HEK293 (cell line): ENCODE measurements around the gene PAX3.
A peak's percentile ranks its signal among the peaks of the same experiment; 100 is the strongest.

Source experiments
- AEBP2 ChIP-seq: fragments of 450-650 bp; formaldehyde crosslinking; IDR thresholded peaks from 2 replicates; pipeline ENCODE4 v1.5.1; 2016; ENCODE audit warnings: missing biosample characterization, missing genetic modification characterization, borderline replicate concordance
- BCL11B ChIP-seq: fragments of 450-650 bp; formaldehyde crosslinking; IDR thresholded peaks from 2 replicates; pipeline ENCODE4 v1.5.1; 2016; ENCODE audit warnings: low read depth, missing biosample characterization, missing genetic modification characterization
- EGR2 ChIP-seq: fragments of 450-650 bp; formaldehyde crosslinking; IDR thresholded peaks from 2 replicates; pipeline ENCODE4 v1.5.1; 2016; ENCODE audit warnings: low read depth, missing biosample characterization, missing genetic modification characterization
- ELK4 ChIP-seq: IDR thresholded peaks from 2 replicates; pipeline ENCODE4 v1.6.1; 2011; ENCODE audit warnings: mild to moderate bottlenecking, low read depth, low read length, borderline replicate concordance
- FEZF1 ChIP-seq: fragments of 450-650 bp; formaldehyde crosslinking; IDR thresholded peaks from 2 replicates; pipeline ENCODE4 v1.5.1; 2016; ENCODE audit warnings: missing biosample characterization, missing genetic modification characterization
- GLIS1 ChIP-seq: fragments of 450-650 bp; formaldehyde crosslinking; IDR thresholded peaks from 2 replicates; pipeline ENCODE4 v1.5.1; 2016; ENCODE audit warnings: missing biosample characterization, missing genetic modification characterization
- HOXA7 ChIP-seq: sonication (generic); formaldehyde crosslinking; IDR thresholded peaks from 2 replicates; pipeline ENCODE4 v1.8.1; 2022; ENCODE audit warnings: missing genetic modification reagents, borderline replicate concordance
- KLF10 ChIP-seq: fragments of 450-650 bp; IDR thresholded peaks from 2 replicates; pipeline ENCODE4 v1.5.1; 2018; ENCODE audit warnings: missing biosample characterization, mild to moderate bottlenecking, missing genetic modification characterization
- KLF16 ChIP-seq: fragments of 450-650 bp; formaldehyde crosslinking; IDR thresholded peaks from 2 replicates; pipeline ENCODE4 v1.5.1; 2017; ENCODE audit warnings: missing biosample characterization, missing genetic modification characterization
- MYNN ChIP-seq: fragments of 450-650 bp; formaldehyde crosslinking; IDR thresholded peaks from 2 replicates; pipeline ENCODE4 v1.5.1; 2016; ENCODE audit warnings: missing biosample characterization, missing genetic modification characterization, borderline replicate concordance
- MZF1 ChIP-seq: fragments of 450-650 bp; formaldehyde crosslinking; IDR thresholded peaks from 2 replicates; pipeline ENCODE4 v1.5.1; 2017; ENCODE audit warnings: missing biosample characterization, missing genetic modification characterization, borderline replicate concordance
- OSR2 ChIP-seq: fragments of 450-650 bp; formaldehyde crosslinking; IDR thresholded peaks from 2 replicates; pipeline ENCODE4 v1.5.1; 2016; ENCODE audit warnings: missing biosample characterization, missing genetic modification characterization
- SCRT1 ChIP-seq: fragments of 450-650 bp; formaldehyde crosslinking; IDR thresholded peaks from 2 replicates; pipeline ENCODE4 v1.5.1; 2016; ENCODE audit warnings: missing biosample characterization, missing genetic modification characterization, borderline replicate concordance
- WT1 ChIP-seq: fragments of 450-650 bp; formaldehyde crosslinking; IDR thresholded peaks from 2 replicates; pipeline ENCODE4 v1.5.1; 2016; ENCODE audit warnings: missing biosample characterization, missing genetic modification characterization
- ZBTB17 ChIP-seq: fragments of 450-650 bp; formaldehyde crosslinking; IDR thresholded peaks from 2 replicates; pipeline ENCODE4 v1.5.1; 2016; ENCODE audit warnings: missing biosample characterization, missing genetic modification characterization
- ZBTB44 ChIP-seq: fragments of 450-650 bp; IDR thresholded peaks from 2 replicates; pipeline ENCODE4 v1.5.1; 2018; ENCODE audit warnings: missing biosample characterization, mild to moderate bottlenecking, missing genetic modification characterization
- ZBTB7A ChIP-seq: fragments of 450-650 bp; formaldehyde crosslinking; IDR thresholded peaks from 2 replicates; pipeline ENCODE4 v1.5.1; 2016; ENCODE audit warnings: low read depth, missing biosample characterization, missing genetic modification characterization
- ZNF26 ChIP-seq: fragments of 450-650 bp; formaldehyde crosslinking; IDR thresholded peaks from 2 replicates; pipeline ENCODE4 v1.5.1; 2016; ENCODE audit warnings: missing biosample characterization, missing genetic modification characterization
- ZNF366 ChIP-seq: fragments of 450-650 bp; formaldehyde crosslinking; conservative IDR thresholded peaks from 2 replicates; pipeline ENCODE4 v1.5.1; 2016; ENCODE audit warnings: missing biosample characterization, missing genetic modification characterization
- ZNF571 ChIP-seq: fragments of 450-650 bp; formaldehyde crosslinking; IDR thresholded peaks from 2 replicates; pipeline ENCODE4 v1.5.0; 2017; ENCODE audit warnings: missing biosample characterization, missing genetic modification characterization
- ZNF600 ChIP-seq: fragments of 450-650 bp; formaldehyde crosslinking; IDR thresholded peaks from 2 replicates; pipeline ENCODE4 v1.5.1; 2016; ENCODE audit warnings: missing biosample characterization, missing genetic modification characterization
- ZNF610 ChIP-seq: fragments of 450-650 bp; formaldehyde crosslinking; IDR thresholded peaks from 2 replicates; pipeline ENCODE4 v1.5.1; 2016; ENCODE audit warnings: missing biosample characterization, missing genetic modification characterization, borderline replicate concordance
- ZNF654 ChIP-seq: fragments of 450-650 bp; formaldehyde crosslinking; IDR thresholded peaks from 2 replicates; pipeline ENCODE4 v1.5.1; 2016; ENCODE audit warnings: low read depth, missing biosample characterization, missing genetic modification characterization
- ZSCAN30 ChIP-seq: fragments of 450-650 bp; IDR thresholded peaks from 2 replicates; pipeline ENCODE4 v1.5.1; 2018; ENCODE audit warnings: missing biosample characterization, mild to moderate bottlenecking, missing genetic modification characterization, moderate library complexity
- ZXDB ChIP-seq: fragments of 450-650 bp; formaldehyde crosslinking; IDR thresholded peaks from 2 replicates; pipeline ENCODE4 v1.5.1; 2016; ENCODE audit warnings: missing biosample characterization, missing genetic modification characterization
- TF ChIP-seq, protein P1 (sequence below): fragments of 450-650 bp; formaldehyde crosslinking; IDR thresholded peaks from 2 replicates; pipeline ENCODE4; 2016; ENCODE audit warnings: missing biosample characterization, missing genetic modification characterization
- TF ChIP-seq, protein P2 (sequence below): fragments of 450-650 bp; formaldehyde crosslinking; IDR thresholded peaks from 2 replicates; pipeline ENCODE4 v1.5.1; 2017; ENCODE audit warnings: missing biosample characterization, mild to moderate bottlenecking, missing genetic modification characterization, moderate library complexity
- TF ChIP-seq, protein P3 (sequence below): fragments of 450-650 bp; formaldehyde crosslinking; IDR thresholded peaks from 2 replicates; pipeline ENCODE4 v1.5.1; 2016; ENCODE audit warnings: missing biosample characterization, missing genetic modification characterization
- TF ChIP-seq, protein P4 (sequence below): fragments of 450-650 bp; formaldehyde crosslinking; IDR thresholded peaks from 2 replicates; pipeline ENCODE4 v1.5.1; 2016; ENCODE audit warnings: missing biosample characterization, missing genetic modification characterization

The PAX3 gene

GRCh38 chr2:222208010-222208690 is 90.6 kb downstream of the PAX3 start (continued):
- TF ChIP-seq, protein P1, sequence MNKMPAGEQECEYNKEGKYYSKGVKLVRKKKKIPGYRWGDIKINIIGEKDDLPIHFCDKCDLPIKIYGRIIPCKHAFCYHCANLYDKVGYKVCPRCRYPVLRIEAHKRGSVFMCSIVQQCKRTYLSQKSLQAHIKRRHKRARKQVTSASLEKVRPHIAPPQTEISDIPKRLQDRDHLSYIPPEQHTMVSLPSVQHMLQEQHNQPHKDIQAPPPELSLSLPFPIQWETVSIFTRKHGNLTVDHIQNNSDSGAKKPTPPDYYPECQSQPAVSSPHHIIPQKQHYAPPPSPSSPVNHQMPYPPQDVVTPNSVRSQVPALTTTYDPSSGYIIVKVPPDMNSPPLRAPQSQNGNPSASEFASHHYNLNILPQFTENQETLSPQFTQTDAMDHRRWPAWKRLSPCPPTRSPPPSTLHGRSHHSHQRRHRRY (tag by site-specific recombination), result no peak
- TF ChIP-seq EGR2 (tag by site-specific recombination) (no peak), MZF1 (peak; percentile 35; the same call in 1 of the 2 replicates), ZNF600 (tag by site-specific recombination) (no peak), ZBTB44 (tag by site-specific recombination) (peak; percentile 48; the same call in 1 of the 2 replicates), WT1 (tag by site-specific recombination) (peak; percentile 57), ELK4 (no peak), GLIS1 (tag by site-specific recombination) (no peak), ZBTB7A (tag by site-specific recombination) (no peak), ZNF571 (no peak), ZNF610 (tag by site-specific recombination) (no peak), AEBP2 (no peak), ZSCAN30 (tag by site-specific recombination) (0 out of 2 replicates have a peak, but pooled peaks have one; percentile 27), SCRT1 (tag by site-specific recombination) (no peak), KLF10 (tag by site-specific recombination) (peak; percentile 56; the same call in 1 of the 2 replicates), OSR2 (peak; percentile 93), HOXA7 (CRISPR knock-in tag) (no peak), BCL11B (tag by site-specific recombination) (no peak), FEZF1 (peak; percentile 61), ZNF654 (tag by site-specific recombination) (no peak), ZXDB (tag by site-specific recombination) (peak; percentile 80), ZBTB17 (tag by site-specific recombination) (0 out of 2 replicates have a peak, but pooled peaks have one; percentile 26), KLF16 (no peak), MYNN (no peak), ZNF366 (tag by site-specific recombination) (peak; percentile 66; the same call in 1 of the 2 replicates), ZNF26 (tag by site-specific recombination) (no peak)
- TF ChIP-seq, protein P2, sequence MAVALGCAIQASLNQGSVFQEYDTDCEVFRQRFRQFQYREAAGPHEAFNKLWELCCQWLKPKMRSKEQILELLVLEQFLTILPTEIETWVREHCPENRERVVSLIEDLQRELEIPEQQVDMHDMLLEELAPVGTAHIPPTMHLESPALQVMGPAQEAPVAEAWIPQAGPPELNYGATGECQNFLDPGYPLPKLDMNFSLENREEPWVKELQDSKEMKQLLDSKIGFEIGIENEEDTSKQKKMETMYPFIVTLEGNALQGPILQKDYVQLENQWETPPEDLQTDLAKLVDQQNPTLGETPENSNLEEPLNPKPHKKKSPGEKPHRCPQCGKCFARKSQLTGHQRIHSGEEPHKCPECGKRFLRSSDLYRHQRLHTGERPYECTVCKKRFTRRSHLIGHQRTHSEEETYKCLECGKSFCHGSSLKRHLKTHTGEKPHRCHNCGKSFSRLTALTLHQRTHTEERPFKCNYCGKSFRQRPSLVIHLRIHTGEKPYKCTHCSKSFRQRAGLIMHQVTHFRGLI (tag by site-specific recombination), result no peak
- TF ChIP-seq, protein P3, sequence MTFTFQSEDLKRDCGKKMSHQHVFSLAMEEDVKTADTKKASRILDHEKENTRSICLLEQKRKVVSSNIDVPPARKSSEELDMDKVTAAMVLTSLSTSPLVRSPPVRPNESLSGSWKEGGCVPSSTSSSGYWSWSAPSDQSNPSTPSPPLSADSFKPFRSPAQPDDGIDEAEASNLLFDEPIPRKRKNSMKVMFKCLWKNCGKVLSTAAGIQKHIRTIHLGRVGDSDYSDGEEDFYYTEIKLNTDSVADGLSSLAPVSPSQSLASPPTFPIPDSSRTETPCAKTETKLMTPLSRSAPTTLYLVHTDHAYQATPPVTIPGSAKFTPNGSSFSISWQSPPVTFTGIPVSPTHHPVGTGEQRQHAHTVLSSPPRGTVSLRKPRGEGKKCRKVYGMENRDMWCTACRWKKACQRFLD (tag by site-specific recombination), result no peak
- TF ChIP-seq, protein P4, sequence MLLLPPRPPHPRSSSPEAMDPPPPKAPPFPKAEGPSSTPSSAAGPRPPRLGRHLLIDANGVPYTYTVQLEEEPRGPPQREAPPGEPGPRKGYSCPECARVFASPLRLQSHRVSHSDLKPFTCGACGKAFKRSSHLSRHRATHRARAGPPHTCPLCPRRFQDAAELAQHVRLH (tag by site-specific recombination), result 0 out of 2 replicates have a peak, but pooled peaks have one; percentile 39
